HFFc6 (cell line): ENCODE data around the gene CZIB. TPM values are rescaled to one million over a fixed set of nuclear protein-coding genes. Genes with fewer than 3 reads are reported as not detected.

ENCODE experiments used
- DNase-seq: peaks from one replicate; pipeline ENCODE4 v3.0.0-alpha.2; 2018
- H3K27ac Mint-ChIP-seq: 2 replicates; pipeline ENCODE4 v1.8.0; 2020; ENCODE audit warnings: mild to moderate bottlenecking, mixed read lengths
- H3K27me3 Mint-ChIP-seq: 2 replicates; pipeline ENCODE4 v1.8.0; 2021; ENCODE audit warnings: mild to moderate bottlenecking, moderate library complexity, mixed read lengths; ENCODE audit not compliant: insufficient read depth
- H3K36me3 Mint-ChIP-seq: 2 replicates; pipeline ENCODE4 v1.8.0; 2021; ENCODE audit warnings: low read depth, mixed read lengths
- H3K4me1 Mint-ChIP-seq: 2 replicates; pipeline ENCODE4 v1.8.0; 2020; ENCODE audit warnings: low read depth, mixed read lengths
- H3K4me3 Mint-ChIP-seq: 2 replicates; pipeline ENCODE4 v1.8.0; 2020; ENCODE audit warnings: mild to moderate bottlenecking, moderate library complexity, mixed read lengths
- H3K9me3 Mint-ChIP-seq: 2 replicates; pipeline ENCODE4 v1.8.0; 2020; ENCODE audit warnings: mild to moderate bottlenecking, mixed read lengths
- CTCF ChIP-seq: fragments of 200-600 bp; sonication (generic); IDR thresholded peaks from 2 replicates; pipeline ENCODE4 v1.5.0; 2021; ENCODE audit warnings: antibody characterized with exemption, mild to moderate bottlenecking
- total RNA-seq, 6 experiments: library from RNA; stranded (reverse); fragmentation: NEBNext Ultra II Directional; extraction: Animal tissue kit (Norgen Biotek cat#: 25700); gene quantifications; 2 replicates in 1 of 6; 3 replicates in 5 of 6; pipeline ENCODE4 v1.2.3, GENCODE V29; 2021

CZIB gene
- total RNA-seq, 6 experiments from 2014 or later, result 44.6 to 54.9 (median 49.6) TPM

GRCh38 chr1:53166912-53167311 is 53.5 kb downstream of the CZIB start:
- no peak for TF ChIP-seq CTCF
- Mint-ChIP-seq H3K36me3 (no peaks in the 10 kb centered on the region), H3K4me1 (peaks cover 8% of the 10 kb centered on the region), H3K4me3 (no peak overlapping the region), H3K9me3 (no peaks in the 10 kb centered on the region), H3K27ac (no peak overlapping the region), H3K27me3 (peaks cover 8% of the 10 kb centered on the region)
- DNase-seq, result no peak

- no peak for DNase-seq
- H3K4me1 Mint-ChIP-seq, result peaks cover 5% of the 10 kb centered on the region; the same call in 1 of the 2 replicates
- H3K9me3 Mint-ChIP-seq, result no peaks in the 10 kb centered on the region
- peaks cover 8% of the 10 kb centered on the region for H3K27me3 Mint-ChIP-seq
- H3K4me3 Mint-ChIP-seq, result no peak overlapping the region
- TF ChIP-seq CTCF, result no peak
- no peaks in the 10 kb centered on the region for H3K36me3 Mint-ChIP-seq
- no peak overlapping the region for H3K27ac Mint-ChIP-seq
Measured at GRCh38 chr1:53166366-53166765, 54.1 kb downstream of the CZIB start.

GRCh38 chr1:53165408-53165961 is 54.9 kb downstream of the CZIB start:
- Mint-ChIP-seq H3K4me3 (no peak overlapping the region), H3K9me3 (no peaks in the 10 kb centered on the region), H3K27ac (no peak overlapping the region), H3K4me1 (peaks cover 5% of the 10 kb centered on the region; the same call in 1 of the 2 replicates), H3K36me3 (no peaks in the 10 kb centered on the region), H3K27me3 (peaks cover 8% of the 10 kb centered on the region)
- TF ChIP-seq CTCF, result no peak
- DNase-seq, result no peak

Other genes starting within 250 kb of the CZIB start
- gene PODN, start 158.4 kb downstream of the CZIB start, total RNA-seq, result 10 to 100 TPM in 5 of 6 experiments, 1 to 10 TPM in 1; 9.4 to 12.9 (median 10.8) TPM
- under 1 TPM in 1 of 6 experiments, not detected in 5; 0.09 TPM for gene SLC1A7, start 78.0 kb downstream of the CZIB start, total RNA-seq
- gene CPT2, start 23.8 kb downstream of the CZIB start, total RNA-seq, result 10 to 100 TPM; 12.0 to 14.4 (median 12.7) TPM
- gene MAGOH, start 17.9 kb upstream of the CZIB start, total RNA-seq, result 10 to 100 TPM; 34.9 to 54.2 (median 47.1) TPM
- 10 to 100 TPM in 5 of 6 experiments, 1 to 10 TPM in 1; 7.2 to 14.9 (median 13.0) TPM for gene LRP8, start 107.4 kb upstream of the CZIB start, total RNA-seq
- not detected for gene DMRTB1, start 238.8 kb upstream of the CZIB start, total RNA-seq